HepG2 (cell line): ENCODE data around the gene GPS2. TPM values are rescaled to one million over a fixed set of nuclear protein-coding genes. Genes with fewer than 3 reads are reported as not detected.

ENCODE experiments used
- ASH2L ChIP-seq: fragments of 300-600, 200-600 bp; sonication (generic); IDR thresholded peaks from 2 replicates; pipeline ENCODE4 v1.7.0; 2017; ENCODE audit warnings: low read depth, mild to moderate bottlenecking, moderate library complexity, mixed read lengths, low read length; ENCODE audit not compliant: insufficient read length
- HNF4A ChIP-seq: sonication (generic); formaldehyde crosslinking; IDR thresholded peaks from 2 replicates; pipeline ENCODE4 v1.4.0; 2020; ENCODE audit warnings: missing genetic modification reagents
- MAZ ChIP-seq, 2 experiments: sonication (generic) in 1 of 2; formaldehyde crosslinking in 1 of 2; IDR thresholded peaks; 2 replicates each; pipeline versions ENCODE4 v1.5.0 to v1.6.1; 2012 to 2020; ENCODE audit warnings: low read depth in 2 of 2, mild to moderate bottlenecking in 2 of 2, borderline replicate concordance in 1 of 2, improper control_type of control experiment in 1 of 2, low read length in 1 of 2, missing genetic modification reagents in 1 of 2, moderate library complexity in 1 of 2
- MED1 ChIP-seq: sonication (generic); formaldehyde crosslinking; IDR thresholded peaks from 2 replicates; pipeline ENCODE4 v1.4.0; 2020; ENCODE audit warnings: missing genetic modification reagents
- TSC22D2 ChIP-seq: sonication (generic); formaldehyde crosslinking; IDR thresholded peaks from 2 replicates; pipeline ENCODE4 v1.5.1; 2020; ENCODE audit warnings: missing genetic modification reagents, mild to moderate bottlenecking, borderline replicate concordance
- ZBTB7A ChIP-seq: sonication (generic); formaldehyde crosslinking; IDR thresholded peaks from 2 replicates; pipeline ENCODE4 v1.8.0; 2022; ENCODE audit warnings: mild to moderate bottlenecking, missing genetic modification reagents
- ZNF530 ChIP-seq: sonication (generic); formaldehyde crosslinking; IDR thresholded peaks from 2 replicates; pipeline ENCODE4 v1.5.0; 2020; ENCODE audit warnings: low read depth, mild to moderate bottlenecking, missing genetic modification reagents
- polyA plus RNA-seq, 8 experiments: library from polyadenylated mRNA; depleted of rRNA in 3 of 8; stranded (reverse) in 7 of 8; unstranded in 1 of 8; fragments of >200 nt; fragmentation: Illumina TruSeq in 4 of 8; extraction: Trizol in 4 of 8; gene quantifications; 2 replicates each; pipeline versions ENCODE4 v1.2.1 to v1.2.3, GENCODE V29; 2011 to 2016; ENCODE audit warnings: low read depth in 4 of 8, missing spikeins in 1 of 8, mixed read lengths in 1 of 8; ENCODE audit not compliant: insufficient read depth in 1 of 8
- total RNA-seq, 5 experiments: library from RNA; depleted of rRNA; stranded (reverse); fragments of >200 nt; fragmentation: Illumina TruSeq; extraction: Trizol; gene quantifications; 2 replicates each; pipeline ENCODE4 v1.2.3, GENCODE V29; 2016; ENCODE audit warnings: low read depth in 1 of 5
- TF ChIP-seq, protein P1 (sequence below): sonication (generic); formaldehyde crosslinking; IDR thresholded peaks from 2 replicates; pipeline ENCODE4 v1.5.1; 2020; ENCODE audit warnings: mild to moderate bottlenecking, missing genetic modification reagents, moderate library complexity
- TF ChIP-seq, protein P2 (sequence below): sonication (generic); formaldehyde crosslinking; IDR thresholded peaks from 2 replicates; pipeline ENCODE4 v1.4.0; 2020; ENCODE audit warnings: missing genetic modification reagents
- TF ChIP-seq, protein P3 (sequence below): sonication (generic); formaldehyde crosslinking; IDR thresholded peaks from 2 replicates; pipeline ENCODE4 v1.5.1; 2020; ENCODE audit warnings: missing genetic modification reagents, mild to moderate bottlenecking, borderline replicate concordance
- TF ChIP-seq, protein P4 (sequence below): sonication (generic); formaldehyde crosslinking; IDR thresholded peaks from 2 replicates; pipeline ENCODE4 v1.4.0; 2020; ENCODE audit warnings: missing genetic modification reagents, borderline replicate concordance

Gene GPS2
- total and polyA plus RNA-seq, 2 of the 13 experiments (the other 11 are each of a cell fraction or from before 2014, with no cell fraction given) = 58.0 to 59.4 TPM

DNA sequence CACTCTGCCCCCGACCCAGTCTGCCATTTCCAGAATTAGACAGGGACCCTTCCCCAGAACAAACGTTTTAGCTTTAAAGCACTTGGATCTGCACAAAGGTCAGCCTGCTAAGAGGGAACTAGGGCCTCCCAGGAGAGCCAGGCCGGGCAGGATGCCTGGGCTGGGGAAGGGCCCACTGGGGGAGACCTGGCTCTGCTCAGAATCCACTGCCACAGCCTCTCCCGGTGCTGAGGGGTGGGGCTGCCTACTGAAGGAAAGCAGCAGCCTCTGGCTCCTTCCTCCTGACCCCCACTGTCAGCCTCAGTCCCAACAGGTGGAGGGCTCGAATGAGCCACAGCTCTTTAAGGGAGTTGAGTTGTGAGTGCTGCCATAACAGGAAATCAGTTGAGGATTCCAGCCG lies 22.4 kb downstream of the GPS2 start (continued):
- TF ChIP-seq, protein P1, sequence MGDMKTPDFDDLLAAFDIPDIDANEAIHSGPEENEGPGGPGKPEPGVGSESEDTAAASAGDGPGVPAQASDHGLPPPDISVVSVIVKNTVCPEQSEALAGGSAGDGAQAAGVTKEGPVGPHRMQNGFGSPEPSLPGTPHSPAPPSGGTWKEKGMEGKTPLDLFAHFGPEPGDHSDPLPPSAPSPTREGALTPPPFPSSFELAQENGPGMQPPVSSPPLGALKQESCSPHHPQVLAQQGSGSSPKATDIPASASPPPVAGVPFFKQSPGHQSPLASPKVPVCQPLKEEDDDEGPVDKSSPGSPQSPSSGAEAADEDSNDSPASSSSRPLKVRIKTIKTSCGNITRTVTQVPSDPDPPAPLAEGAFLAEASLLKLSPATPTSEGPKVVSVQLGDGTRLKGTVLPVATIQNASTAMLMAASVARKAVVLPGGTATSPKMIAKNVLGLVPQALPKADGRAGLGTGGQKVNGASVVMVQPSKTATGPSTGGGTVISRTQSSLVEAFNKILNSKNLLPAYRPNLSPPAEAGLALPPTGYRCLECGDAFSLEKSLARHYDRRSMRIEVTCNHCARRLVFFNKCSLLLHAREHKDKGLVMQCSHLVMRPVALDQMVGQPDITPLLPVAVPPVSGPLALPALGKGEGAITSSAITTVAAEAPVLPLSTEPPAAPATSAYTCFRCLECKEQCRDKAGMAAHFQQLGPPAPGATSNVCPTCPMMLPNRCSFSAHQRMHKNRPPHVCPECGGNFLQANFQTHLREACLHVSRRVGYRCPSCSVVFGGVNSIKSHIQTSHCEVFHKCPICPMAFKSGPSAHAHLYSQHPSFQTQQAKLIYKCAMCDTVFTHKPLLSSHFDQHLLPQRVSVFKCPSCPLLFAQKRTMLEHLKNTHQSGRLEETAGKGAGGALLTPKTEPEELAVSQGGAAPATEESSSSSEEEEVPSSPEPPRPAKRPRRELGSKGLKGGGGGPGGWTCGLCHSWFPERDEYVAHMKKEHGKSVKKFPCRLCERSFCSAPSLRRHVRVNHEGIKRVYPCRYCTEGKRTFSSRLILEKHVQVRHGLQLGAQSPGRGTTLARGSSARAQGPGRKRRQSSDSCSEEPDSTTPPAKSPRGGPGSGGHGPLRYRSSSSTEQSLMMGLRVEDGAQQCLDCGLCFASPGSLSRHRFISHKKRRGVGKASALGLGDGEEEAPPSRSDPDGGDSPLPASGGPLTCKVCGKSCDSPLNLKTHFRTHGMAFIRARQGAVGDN (CRISPR knock-in tag) = peak; percentile 39; the same call in 1 of the 2 replicates
- no peak for TF ChIP-seq ZNF530
- TF ChIP-seq, protein P2, sequence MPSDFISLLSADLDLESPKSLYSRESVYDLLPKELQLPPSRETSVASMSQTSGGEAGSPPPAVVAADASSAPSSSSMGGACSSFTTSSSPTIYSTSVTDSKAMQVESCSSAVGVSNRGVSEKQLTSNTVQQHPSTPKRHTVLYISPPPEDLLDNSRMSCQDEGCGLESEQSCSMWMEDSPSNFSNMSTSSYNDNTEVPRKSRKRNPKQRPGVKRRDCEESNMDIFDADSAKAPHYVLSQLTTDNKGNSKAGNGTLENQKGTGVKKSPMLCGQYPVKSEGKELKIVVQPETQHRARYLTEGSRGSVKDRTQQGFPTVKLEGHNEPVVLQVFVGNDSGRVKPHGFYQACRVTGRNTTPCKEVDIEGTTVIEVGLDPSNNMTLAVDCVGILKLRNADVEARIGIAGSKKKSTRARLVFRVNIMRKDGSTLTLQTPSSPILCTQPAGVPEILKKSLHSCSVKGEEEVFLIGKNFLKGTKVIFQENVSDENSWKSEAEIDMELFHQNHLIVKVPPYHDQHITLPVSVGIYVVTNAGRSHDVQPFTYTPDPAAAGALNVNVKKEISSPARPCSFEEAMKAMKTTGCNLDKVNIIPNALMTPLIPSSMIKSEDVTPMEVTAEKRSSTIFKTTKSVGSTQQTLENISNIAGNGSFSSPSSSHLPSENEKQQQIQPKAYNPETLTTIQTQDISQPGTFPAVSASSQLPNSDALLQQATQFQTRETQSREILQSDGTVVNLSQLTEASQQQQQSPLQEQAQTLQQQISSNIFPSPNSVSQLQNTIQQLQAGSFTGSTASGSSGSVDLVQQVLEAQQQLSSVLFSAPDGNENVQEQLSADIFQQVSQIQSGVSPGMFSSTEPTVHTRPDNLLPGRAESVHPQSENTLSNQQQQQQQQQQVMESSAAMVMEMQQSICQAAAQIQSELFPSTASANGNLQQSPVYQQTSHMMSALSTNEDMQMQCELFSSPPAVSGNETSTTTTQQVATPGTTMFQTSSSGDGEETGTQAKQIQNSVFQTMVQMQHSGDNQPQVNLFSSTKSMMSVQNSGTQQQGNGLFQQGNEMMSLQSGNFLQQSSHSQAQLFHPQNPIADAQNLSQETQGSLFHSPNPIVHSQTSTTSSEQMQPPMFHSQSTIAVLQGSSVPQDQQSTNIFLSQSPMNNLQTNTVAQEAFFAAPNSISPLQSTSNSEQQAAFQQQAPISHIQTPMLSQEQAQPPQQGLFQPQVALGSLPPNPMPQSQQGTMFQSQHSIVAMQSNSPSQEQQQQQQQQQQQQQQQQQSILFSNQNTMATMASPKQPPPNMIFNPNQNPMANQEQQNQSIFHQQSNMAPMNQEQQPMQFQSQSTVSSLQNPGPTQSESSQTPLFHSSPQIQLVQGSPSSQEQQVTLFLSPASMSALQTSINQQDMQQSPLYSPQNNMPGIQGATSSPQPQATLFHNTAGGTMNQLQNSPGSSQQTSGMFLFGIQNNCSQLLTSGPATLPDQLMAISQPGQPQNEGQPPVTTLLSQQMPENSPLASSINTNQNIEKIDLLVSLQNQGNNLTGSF (CRISPR knock-in tag) = no peak
- no peak for TF ChIP-seq MED1 (CRISPR knock-in tag)
- TF ChIP-seq TSC22D2 (CRISPR knock-in tag) = no peak
- 0 out of 2 replicates have a peak, but pooled peaks have one; percentile 61 for TF ChIP-seq ZBTB7A (CRISPR knock-in tag)
- TF ChIP-seq, protein P3, sequence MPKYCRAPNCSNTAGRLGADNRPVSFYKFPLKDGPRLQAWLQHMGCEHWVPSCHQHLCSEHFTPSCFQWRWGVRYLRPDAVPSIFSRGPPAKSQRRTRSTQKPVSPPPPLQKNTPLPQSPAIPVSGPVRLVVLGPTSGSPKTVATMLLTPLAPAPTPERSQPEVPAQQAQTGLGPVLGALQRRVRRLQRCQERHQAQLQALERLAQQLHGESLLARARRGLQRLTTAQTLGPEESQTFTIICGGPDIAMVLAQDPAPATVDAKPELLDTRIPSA (CRISPR knock-in tag) = no peak
- TF ChIP-seq MAZ (IDR thresholded peaks at IDR 0.05; ENCODE audit: borderline replicate concordance, low read depth, low read length) = no peak
- no peak for TF ChIP-seq MAZ (CRISPR knock-in tag; IDR thresholded peaks at IDR 0.05; ENCODE audit: low read depth)
- TF ChIP-seq, protein P4, sequence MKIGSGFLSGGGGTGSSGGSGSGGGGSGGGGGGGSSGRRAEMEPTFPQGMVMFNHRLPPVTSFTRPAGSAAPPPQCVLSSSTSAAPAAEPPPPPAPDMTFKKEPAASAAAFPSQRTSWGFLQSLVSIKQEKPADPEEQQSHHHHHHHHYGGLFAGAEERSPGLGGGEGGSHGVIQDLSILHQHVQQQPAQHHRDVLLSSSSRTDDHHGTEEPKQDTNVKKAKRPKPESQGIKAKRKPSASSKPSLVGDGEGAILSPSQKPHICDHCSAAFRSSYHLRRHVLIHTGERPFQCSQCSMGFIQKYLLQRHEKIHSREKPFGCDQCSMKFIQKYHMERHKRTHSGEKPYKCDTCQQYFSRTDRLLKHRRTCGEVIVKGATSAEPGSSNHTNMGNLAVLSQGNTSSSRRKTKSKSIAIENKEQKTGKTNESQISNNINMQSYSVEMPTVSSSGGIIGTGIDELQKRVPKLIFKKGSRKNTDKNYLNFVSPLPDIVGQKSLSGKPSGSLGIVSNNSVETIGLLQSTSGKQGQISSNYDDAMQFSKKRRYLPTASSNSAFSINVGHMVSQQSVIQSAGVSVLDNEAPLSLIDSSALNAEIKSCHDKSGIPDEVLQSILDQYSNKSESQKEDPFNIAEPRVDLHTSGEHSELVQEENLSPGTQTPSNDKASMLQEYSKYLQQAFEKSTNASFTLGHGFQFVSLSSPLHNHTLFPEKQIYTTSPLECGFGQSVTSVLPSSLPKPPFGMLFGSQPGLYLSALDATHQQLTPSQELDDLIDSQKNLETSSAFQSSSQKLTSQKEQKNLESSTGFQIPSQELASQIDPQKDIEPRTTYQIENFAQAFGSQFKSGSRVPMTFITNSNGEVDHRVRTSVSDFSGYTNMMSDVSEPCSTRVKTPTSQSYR = peak; percentile 17; the same call in 1 of the 2 replicates
- TF ChIP-seq ASH2L = peak; percentile 11
- peak; percentile 36; the same call in 1 of the 2 replicates for TF ChIP-seq HNF4A (CRISPR knock-in tag)
